Hippocampal formation (tissue), 2 donors: Measurements from ENCODE around the gene MAP3K5.
"Not testable (repeated sequence)": the region's sequence is repeated elsewhere in the genome, so short reads cannot be mapped to it uniquely, and the experiment has no call there.

Experiments
- DNase-seq, 2 donors: peaks; one replicate each; lab custom pipeline; 2025; lab: John Stamatoyannopoulos, UW

MAP3K5 gene

DNA sequence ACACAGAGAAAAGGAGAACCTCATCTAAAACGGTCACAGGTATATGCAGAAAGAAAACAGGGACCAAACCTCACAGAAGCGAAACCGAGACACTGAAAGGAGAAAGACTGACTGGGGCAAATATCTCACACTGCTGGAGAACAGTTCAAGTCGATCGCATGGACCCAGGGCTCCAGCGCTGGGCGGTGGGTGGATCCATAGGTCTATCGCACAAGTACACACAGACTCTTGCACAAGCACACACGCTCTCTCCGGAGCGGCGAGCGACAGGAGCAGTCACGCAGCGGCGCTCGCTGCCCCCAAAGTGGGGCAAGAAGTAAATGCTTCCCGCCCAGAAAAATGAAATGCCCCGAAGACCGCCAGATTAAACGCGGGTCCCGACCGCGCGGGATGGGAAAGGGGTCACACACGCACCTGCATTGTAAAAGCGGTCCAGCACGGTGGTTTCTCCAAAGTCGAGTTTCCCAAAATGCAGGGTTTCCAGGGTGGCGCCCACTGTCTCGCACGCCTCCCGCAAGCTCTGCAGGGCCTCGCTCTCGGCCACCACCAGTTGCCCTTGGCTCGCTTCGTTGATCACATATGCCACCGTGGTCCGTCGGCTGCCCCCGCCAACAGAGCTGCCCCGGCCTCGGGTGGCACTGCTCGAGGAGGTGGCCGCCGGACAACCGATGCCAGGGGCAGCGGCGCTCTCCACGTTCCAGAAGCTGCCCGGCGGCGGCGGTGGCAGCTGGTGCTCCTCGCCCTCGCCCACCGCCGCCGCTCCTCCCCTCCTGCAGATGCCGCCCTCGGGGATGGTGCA is 782 bp downstream of the MAP3K5 start:
- DNase-seq: peak in 1 of 2 donors; percentile 58

DNA sequence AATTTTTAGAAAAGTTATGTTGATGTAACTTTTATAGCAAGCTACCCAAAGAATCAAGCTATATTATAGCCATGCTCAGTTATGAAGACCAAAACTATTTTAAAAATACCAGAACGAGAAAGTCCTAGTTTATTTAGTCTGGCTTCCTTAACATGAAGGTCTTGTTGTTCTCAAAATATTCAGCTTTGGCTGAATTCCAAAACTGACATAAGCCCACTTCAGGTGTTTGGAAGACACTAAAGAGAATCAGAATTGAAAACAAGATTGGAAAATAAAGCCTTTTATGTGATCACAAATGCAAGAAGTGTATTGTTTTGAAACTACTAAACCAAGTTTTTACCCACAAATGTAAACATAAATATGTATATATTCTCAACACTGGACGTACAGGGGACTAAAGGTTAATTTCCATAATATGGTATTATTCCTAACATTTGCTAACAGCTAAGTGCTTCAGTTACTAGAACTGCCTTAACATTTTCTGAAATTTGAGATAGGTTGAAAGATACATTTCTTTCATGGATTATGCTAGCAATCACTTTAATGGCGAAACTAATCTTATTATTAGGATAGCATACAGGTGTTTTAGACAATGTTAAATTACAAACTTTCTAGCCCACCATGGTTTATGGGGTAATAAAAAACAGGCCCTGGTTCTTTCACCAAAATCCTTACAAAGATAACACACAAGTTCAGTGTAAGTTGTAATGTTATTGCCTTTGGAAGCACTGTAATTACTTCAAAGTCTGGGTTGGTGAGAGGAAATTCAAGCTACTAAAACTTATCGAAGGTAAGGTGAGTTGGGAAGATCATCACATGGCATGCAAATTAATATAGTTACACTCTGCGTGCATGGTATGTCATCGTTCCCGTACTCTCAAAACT is 1.6 kb downstream of the MAP3K5 start:
- DNase-seq: no peak

DNA sequence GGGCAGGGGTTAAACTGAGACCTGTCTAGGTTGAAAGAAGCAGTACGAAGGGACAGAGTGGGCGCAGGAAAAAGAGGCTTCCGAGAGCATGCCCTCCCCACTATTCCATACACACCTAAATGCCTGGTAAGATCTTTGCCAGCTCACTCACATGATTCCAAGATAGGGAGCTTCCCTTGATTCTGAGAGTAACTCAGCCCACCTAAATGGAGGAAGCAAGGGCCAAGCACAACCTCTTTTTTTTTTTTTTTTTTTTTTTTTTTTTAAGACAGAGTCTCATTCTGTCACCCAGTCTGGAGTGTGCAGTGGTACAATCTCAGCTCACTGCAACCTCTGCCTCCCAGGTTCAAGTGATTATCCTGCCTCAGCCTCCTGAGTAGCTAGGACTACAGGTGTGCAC is 2.8 kb downstream of the MAP3K5 start:
- not testable (repeated sequence) for DNase-seq

DNA sequence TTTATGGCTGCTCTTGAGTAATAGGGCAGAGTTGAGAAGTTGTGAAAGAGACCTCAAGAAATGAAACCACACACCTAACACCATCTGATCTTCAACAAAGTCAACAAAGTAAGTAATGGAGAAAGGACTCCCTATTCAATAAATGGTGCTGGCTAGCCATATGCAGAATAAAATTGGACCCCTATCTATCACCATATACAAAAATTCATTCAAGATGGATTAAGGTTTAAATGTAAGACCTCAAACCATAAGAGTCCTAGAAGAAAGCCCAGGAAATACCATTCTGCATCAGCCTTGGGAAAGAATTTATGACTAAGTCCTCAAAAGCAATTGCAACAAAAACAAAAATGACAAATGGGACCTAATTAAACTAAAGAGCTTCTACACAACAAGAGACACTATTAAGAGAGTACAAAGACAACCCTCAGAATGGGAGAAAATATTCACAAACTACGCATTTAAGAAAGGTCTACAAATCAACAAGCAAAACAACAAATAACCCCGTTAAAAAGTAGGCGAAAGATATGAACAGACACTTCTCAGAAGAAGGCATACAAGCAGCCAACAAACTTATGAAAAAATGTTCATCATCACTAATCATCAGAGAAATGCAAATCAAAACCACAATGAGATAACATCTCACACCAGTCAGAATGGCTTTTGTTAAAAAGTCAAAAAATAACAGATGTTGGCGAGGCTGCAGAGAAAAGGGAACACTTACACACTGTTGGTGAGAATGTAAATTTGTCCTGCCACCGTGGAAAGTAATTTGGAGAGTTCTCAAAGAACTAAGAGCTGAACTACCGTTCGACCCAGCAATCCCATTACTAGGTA is 4.0 kb downstream of the MAP3K5 start:
- no peak for DNase-seq

DNA sequence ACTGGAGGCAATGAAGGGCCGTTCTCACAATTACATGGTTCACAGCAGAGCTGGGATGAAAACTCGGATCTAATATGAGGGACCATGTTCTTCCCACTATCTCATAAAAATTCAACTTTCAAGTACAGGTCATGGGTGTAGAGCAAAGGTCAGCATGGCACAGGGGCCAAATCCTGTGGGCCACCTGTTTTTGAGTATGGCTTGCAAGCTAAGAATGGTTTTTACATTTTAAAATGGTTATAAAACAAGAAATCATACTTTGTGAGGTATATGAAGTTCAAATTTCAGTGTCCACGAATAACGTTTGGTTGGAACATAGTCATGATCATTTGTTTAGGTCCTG is 4.6 kb downstream of the MAP3K5 start:
- DNase-seq: no peak

DNA sequence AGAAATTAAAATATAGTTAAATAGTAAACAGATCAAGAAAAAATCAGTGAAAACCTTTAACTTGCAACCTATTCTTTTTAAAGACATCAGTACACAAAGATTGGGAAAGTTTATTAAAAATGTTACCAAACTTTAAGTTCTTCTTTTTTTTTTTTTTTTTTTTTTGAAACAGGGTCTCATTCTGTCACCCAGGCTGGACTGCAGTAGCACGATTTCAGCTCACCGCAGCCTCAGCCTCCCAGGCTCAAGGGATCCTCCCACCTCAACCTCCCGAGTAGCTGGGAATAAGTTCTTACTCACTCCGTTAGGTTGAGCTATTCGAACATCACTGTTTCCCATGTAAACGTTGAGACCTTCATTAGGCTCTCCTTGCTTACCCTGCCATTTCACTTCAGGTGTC is 5.6 kb downstream of the MAP3K5 start:
- DNase-seq: no peak

DNA sequence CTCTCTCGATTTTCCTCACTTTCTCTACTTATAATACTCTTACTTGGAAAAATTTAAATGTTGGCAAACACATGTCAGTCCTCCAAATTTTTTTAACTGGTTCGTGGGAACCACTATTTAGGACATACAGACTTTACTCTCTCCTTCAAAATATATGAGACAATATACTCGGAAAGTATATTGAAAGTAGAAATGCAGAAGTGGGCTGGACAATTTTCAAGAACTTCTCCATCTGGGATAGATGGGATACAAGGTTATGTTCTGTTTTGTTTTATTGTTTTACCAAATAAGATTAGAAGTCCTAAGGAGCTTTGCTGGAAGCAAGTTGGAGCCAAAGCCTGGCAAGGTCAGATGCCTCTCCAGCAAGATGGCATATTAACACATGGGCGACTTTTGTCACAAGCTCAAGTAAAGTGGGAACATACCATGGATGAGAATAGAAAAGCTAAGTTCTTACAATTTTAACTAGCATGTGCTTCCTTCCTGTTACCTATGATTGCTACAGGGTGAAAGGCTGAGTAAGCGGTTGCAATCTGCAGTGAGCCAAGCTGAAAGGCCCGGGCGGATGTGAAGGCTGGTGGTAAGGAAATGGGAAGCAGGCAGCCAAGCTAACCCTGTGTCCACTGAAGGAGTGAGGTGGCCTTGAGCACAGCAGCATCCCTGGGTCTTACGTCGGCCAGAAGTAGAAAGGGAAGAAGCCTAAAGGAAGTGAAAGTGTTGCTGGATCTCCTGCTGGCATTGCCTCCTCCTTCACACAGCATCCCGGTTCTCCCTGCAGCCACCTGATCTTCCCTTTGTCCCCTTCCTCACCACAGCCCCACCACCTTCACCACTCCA is 7.1 kb downstream of the MAP3K5 start:
- peak in 1 of 2 donors; percentile 36 for DNase-seq

DNA sequence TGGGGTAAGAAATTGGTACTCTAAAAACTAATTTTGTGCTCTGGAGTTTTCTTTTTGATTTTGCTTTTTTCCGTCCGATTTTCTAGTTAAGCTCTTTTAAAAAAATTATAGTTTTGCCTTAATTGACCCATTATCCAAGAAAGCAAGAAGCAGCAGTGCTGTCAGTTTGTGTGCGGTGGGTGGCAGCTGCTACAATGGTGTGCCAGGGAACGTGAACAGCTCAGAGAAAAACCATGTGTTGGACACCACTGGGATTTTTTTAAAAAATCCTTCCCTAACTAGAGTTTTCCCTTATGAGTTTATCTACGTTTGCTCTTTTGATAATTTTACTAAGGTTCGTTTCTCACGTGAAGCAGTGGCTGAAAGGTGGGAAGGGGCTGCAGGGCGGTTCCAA is 8.0 kb downstream of the MAP3K5 start:
- no peak for DNase-seq

DNA sequence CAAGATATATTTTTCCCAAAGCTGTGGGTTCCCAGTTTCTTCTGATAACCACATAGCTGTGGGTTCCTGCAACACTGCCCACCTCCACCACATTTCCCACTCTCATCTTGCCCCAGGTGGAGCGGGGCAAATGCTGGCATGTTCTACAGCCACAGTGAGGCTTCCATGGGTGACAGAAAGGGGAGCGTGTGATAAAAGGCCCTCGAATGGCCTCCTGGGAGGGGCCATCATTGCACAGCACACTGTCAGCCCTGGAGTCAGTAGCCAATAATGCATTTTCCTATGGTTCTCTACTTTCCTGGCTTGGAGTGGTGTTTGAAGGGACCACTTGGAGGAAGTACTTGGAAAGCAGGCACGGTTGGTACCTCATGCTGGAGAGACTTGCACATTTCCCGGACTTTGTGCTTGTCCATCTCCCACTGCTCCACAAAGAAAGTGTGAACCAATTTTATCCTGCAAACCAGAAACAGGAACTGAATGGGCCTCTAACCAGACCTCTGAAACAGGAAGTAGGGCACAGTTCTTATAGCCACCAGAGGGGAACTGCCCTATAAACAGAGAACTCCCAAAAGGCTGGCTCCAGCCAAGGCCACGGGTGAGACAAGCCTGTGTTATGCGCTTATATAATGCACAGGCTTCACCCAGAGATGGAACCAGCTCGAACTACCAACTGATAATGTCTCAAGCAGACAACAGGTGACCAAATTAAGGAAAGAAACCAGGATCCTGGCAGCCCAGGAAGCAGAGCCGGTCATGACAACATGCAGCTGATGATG is 8.6 kb downstream of the MAP3K5 start:
- peak in 1 of 2 donors; percentile 14 for DNase-seq

DNA sequence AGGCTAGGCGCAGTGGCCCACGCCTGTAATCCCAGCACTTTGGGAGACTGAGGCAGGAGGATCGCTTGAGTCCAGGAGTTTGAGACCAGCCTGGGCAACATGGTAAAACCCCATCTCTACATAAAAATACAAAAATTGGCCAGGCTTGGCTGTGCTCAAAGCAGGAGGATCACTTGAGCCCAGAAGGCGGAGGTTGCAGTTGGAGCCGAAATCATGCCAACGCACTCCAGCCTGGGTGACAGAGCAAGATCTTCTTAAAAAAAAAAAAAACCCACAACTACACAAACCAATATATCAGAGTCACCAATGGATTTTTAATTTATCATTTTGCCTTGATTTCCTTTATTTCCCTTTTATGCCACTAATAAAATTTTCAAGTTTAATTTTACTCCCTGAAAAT is 9.3 kb downstream of the MAP3K5 start:
- no peak for DNase-seq

DNA sequence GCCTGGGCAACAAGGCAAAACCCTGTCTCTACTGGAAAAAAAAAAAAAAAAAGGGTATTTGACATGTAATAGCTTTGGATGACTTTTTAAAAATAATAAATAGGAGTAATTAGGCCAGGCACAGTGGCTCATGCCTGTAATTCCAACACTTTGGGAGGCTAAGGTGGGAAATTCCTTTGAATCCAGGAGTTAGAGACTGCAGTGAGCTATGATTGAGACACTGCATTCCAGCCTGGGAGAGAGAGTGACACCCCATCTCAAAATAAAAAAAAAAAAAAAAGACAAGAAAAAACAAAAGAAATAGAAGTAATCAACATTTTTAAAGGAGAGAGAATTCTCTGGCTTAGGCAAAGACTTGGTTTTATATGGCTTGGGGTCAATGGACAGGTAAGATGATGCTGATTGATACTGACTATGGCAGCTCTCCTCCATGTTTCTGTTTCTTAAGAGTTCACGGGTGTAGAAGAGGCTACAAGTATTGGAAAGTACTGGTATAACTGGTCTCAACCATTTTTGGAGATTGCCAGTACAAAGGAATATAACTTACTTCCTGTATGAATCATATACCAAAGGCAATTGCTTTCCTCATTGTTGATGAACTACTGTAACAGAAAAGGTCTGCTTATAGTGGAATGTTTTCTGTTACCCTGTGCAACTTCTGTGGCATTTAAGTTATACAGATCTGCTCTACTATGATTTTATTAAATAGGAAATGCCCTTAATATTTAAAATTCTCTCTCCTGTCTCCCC is 10.1 kb downstream of the MAP3K5 start:
- DNase-seq: no peak

DNA sequence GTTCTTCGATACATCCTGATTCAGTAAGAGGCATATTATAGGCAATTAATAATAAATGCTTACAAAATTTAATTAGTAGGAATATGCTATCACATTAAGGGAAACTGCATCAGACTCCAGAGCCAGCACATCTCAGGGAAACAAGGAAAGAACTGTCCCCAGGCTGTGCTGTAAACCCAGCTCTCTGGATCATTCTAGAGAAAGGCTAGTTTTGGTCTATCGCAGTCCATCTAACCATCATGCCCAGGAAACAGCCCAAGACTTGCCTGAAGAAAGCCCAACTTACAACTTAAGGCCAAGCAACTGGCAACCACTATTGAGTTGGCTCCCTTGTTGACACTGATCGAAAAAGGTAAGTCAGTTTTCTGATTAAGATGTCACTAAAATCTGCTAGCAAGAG is 11.3 kb downstream of the MAP3K5 start:
- DNase-seq: no peak

DNA sequence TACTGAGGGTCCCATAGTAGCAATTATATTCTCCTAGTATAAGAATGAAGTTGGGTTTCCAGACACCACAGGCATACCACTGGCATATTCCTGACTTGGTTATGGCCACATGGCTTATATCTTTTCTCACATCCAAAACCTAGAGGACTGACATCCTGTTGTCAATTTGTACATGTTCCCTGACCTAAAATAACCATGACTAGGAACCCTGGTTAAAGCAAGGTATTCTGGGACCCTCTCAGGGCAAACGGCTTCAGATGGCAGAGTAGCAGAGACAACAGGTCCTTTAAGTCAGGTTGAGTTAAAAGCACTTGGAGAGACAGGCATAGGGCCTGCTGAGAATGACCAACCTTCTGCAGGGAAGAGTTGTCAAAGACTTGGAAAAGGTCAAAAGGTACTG is 12.6 kb downstream of the MAP3K5 start:
- no peak for DNase-seq

DNA sequence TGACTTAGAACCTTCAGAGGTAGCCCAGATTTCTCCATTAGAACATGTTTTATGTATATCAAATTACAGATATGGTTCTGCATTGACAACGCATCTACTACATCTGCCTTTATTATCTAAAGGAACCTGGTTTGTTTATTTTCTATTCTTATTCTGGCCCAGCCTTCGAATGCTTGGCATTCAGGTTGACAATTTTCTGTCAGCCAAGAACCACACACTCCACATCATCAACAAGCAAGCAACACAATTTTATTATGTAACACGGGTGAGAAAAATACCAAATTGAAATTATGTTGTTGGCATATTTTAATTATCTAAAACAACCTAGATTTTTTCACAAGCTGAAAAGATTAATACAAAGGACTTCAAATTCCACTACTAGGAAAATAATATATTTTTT is 14.6 kb downstream of the MAP3K5 start:
- DNase-seq: no peak

DNA sequence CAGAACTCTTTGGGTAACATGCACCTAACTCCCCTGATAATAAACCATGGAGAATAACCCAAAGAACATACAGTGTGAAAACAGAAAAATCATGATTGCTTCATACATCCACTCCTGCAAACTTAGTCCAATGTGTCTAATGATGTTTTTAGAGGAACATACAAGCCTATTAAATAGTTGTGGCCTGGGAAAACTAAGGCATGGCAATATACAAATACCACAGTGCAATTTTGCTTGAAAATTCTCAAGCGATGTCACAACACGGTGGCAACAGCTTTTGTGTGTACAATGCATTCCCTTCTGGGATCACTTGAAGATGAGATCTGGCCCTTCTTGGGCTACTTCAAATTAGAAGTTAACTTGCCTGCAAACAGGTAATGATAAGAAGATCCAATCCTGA is 16.7 kb downstream of the MAP3K5 start:
- no peak for DNase-seq

DNA sequence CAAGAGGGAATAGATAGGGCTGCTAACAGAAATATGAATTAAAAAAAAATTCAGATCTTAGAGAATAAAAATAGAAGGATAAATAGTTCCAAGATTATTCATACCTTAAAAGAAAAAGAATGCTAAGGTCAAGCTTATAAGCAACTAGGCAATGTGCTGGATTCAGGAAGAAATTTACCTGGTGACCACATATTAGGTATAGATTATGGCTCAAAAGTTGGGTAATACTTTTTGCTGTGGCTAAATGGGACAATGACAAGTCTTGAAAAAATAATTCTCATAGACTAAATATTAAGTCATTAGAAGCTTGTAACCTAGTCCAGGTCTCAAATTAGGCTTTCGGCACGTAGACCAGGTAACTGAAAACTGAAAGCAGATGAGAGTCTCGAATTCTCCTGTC is 17.2 kb downstream of the MAP3K5 start:
- no peak for DNase-seq

DNA sequence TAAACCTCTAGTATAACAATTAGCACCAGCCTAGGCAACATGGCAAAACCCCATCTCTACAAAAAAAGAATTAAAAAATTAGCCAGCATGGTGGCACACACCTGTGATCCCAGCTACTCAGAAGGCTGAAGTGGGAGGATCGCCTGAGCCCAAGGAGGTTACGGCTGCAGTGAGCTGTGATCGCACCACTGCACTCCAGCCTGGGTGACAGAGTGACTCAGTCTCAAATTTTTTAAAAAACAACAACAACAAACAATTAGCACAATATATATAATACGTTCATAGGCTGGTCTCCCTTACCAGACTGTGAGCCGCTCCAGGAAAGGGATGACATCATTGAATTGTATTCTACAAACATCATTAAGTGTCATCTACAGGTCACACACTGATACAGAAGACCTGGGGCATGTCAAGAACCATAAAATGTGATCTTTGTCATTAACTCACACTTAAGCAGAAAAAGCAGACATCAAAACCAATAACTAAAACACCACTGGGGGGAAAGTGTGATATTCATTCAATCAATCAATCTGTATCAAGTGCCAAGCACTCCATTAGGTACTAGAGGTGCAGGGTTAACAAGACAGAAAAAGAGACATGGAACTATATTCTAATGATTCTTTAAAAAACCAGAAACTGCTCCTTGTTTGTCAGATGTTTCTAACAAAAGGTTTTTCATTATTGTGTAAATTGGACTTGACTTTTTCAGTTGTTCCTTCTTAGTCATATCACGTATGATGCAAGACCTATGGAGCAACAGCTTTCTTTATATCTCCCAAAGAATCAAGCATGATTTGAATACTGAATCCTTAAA is 17.8 kb downstream of the MAP3K5 start:
- no peak for DNase-seq

DNA sequence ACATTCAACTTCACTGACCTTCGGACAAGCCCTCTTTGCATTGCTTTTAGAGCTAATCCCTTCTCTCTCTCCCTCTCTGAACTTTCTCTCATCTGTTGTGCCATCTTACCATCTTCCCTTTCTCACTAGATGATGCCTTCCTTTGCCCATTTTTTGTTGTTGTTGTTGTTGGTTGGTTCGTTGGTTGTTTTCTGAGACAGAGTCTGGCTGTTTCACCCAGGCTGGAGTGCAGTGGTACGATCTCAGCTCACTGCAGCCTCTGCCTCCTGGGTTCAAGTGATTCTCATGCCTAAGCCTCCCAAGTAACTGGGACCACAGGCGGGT is 18.8 kb downstream of the MAP3K5 start:
- DNase-seq: no peak
